IPS-20b (cell line): ENCODE data around the gene ANKS1B.
"Not testable (repeated sequence)": the region's sequence is repeated elsewhere in the genome, so short reads cannot be mapped to it uniquely, and the experiment has no call there.

ENCODE experiments used
- H3K27ac ChIP-seq: one replicate; pipeline ENCODE4 v1.5.1; 2013; ENCODE audit warnings: low read length
- H3K27me3 ChIP-seq: 2 replicates; pipeline ENCODE4 v1.6.1; 2013; ENCODE audit warnings: mild to moderate bottlenecking, low read length, inconsistent platforms; ENCODE audit not compliant: insufficient read depth
- H3K36me3 ChIP-seq: 2 replicates; pipeline ENCODE4 v1.6.1; 2013; ENCODE audit warnings: low read depth, mild to moderate bottlenecking, inconsistent platforms, low read length, moderate library complexity; ENCODE audit not compliant: insufficient read depth
- H3K4me1 ChIP-seq: 2 replicates; pipeline ENCODE4 v1.6.1; 2013; ENCODE audit warnings: mild to moderate bottlenecking, control low read depth, inconsistent platforms, low read length, moderate library complexity; ENCODE audit not compliant: insufficient read depth
- H3K4me3 ChIP-seq: 2 replicates; pipeline ENCODE4 v1.5.1; 2013; ENCODE audit warnings: mild to moderate bottlenecking, low read length, inconsistent platforms
- H3K9ac ChIP-seq: 2 replicates; pipeline ENCODE4 v1.6.1; 2013; ENCODE audit warnings: low read depth, mild to moderate bottlenecking, inconsistent platforms, low read length, moderate library complexity
- H3K9me3 ChIP-seq: 2 replicates; pipeline ENCODE4 v1.6.1; 2013; ENCODE audit warnings: mild to moderate bottlenecking, low read depth, low read length, inconsistent platforms; ENCODE audit not compliant: insufficient read depth

ANKS1B gene

GRCh38 chr12:99984271-99985128 is at the start of gene ANKS1B:
TSS of gene ANKS1B (minus strand) at chr12:99984936. CDS start at chr12:99984237, 699 bp downstream.
- peak within 1 kb of the TSS; percentile 70; the same call in 1 of the 2 replicates for H3K9ac ChIP-seq
- no peaks in the 10 kb centered on the region for H3K36me3 ChIP-seq
- peaks cover 7% of the 10 kb centered on the region for H3K4me1 ChIP-seq
- H3K27ac ChIP-seq: no peak within 1 kb of the TSS
- H3K9me3 ChIP-seq: no peaks in the 10 kb centered on the region
- peaks cover 34% of the 10 kb centered on the region for H3K27me3 ChIP-seq
- peak within 1 kb of the TSS; percentile 80 for H3K4me3 ChIP-seq

GRCh38 chr12:100031836-100032235 is 47.1 kb upstream of the ANKS1B start:
- no peaks in the 10 kb centered on the region for H3K4me1 ChIP-seq
- H3K9me3 ChIP-seq: no peaks in the 10 kb centered on the region
- no peak overlapping the region for H3K9ac ChIP-seq
- H3K27ac ChIP-seq: no peak overlapping the region
- no peaks in the 10 kb centered on the region for H3K27me3 ChIP-seq
- H3K4me3 ChIP-seq: no peak overlapping the region
- H3K36me3 ChIP-seq: no peaks in the 10 kb centered on the region

GRCh38 chr12:100027671-100028070 is 42.9 kb upstream of the ANKS1B start:
- H3K27me3 ChIP-seq: no peaks in the 10 kb centered on the region
- H3K4me3 ChIP-seq: no peak overlapping the region
- no peak overlapping the region for H3K27ac ChIP-seq
- no peak overlapping the region for H3K9ac ChIP-seq
- H3K4me1 ChIP-seq: no peaks in the 10 kb centered on the region
- no peaks in the 10 kb centered on the region for H3K9me3 ChIP-seq
- H3K36me3 ChIP-seq: no peaks in the 10 kb centered on the region

GRCh38 chr12:100026241-100026640 is 41.5 kb upstream of the ANKS1B start:
- Histone ChIP-seq H3K9ac (no peak overlapping the region), H3K36me3 (no peaks in the 10 kb centered on the region), H3K4me3 (no peak overlapping the region), H3K27ac (no peak overlapping the region), H3K27me3 (no peaks in the 10 kb centered on the region), H3K9me3 (no peaks in the 10 kb centered on the region), H3K4me1 (no peaks in the 10 kb centered on the region)

GRCh38 chr12:100024974-100025555 is 40.3 kb upstream of the ANKS1B start:
- H3K9ac ChIP-seq: no peak overlapping the region
- 0 out of 2 replicates have a peak, but pooled peaks cover 3% of the 10 kb centered on the region for H3K4me1 ChIP-seq
- H3K9me3 ChIP-seq: no peaks in the 10 kb centered on the region
- H3K4me3 ChIP-seq: no peak overlapping the region
- H3K27ac ChIP-seq: no peak overlapping the region
- H3K36me3 ChIP-seq: no peaks in the 10 kb centered on the region
- no peaks in the 10 kb centered on the region for H3K27me3 ChIP-seq

GRCh38 chr12:100020370-100020769 is 35.6 kb upstream of the ANKS1B start:
- Histone ChIP-seq H3K36me3 (no peaks in the 10 kb centered on the region), H3K4me3 (no peak overlapping the region), H3K27me3 (no peaks in the 10 kb centered on the region), H3K9ac (no peak overlapping the region), H3K27ac (no peak overlapping the region), H3K9me3 (no peaks in the 10 kb centered on the region), H3K4me1 (0 out of 2 replicates have a peak, but pooled peaks cover 3% of the 10 kb centered on the region)

- H3K9me3 ChIP-seq: no peaks in the 10 kb centered on the region
- H3K9ac ChIP-seq: no peak overlapping the region
- H3K4me1 ChIP-seq: 0 out of 2 replicates have a peak, but pooled peaks cover 3% of the 10 kb centered on the region
- H3K27ac ChIP-seq: no peak overlapping the region
- H3K27me3 ChIP-seq: no peaks in the 10 kb centered on the region
- H3K4me3 ChIP-seq: no peak overlapping the region
- no peaks in the 10 kb centered on the region for H3K36me3 ChIP-seq
Measured at GRCh38 chr12:100017056-100017455, 32.3 kb upstream of the ANKS1B start.

GRCh38 chr12:100016304-100016703 is 31.6 kb upstream of the ANKS1B start:
- H3K9me3 ChIP-seq, H3K27me3 ChIP-seq, H3K9ac ChIP-seq, H3K36me3 ChIP-seq, H3K4me1 ChIP-seq, H3K27ac ChIP-seq, H3K4me3 ChIP-seq: not testable (repeated sequence)

GRCh38 chr12:100005846-100006245 is 21.1 kb upstream of the ANKS1B start:
- not testable (repeated sequence) for H3K27me3 ChIP-seq, H3K27ac ChIP-seq, H3K36me3 ChIP-seq, H3K4me3 ChIP-seq, H3K4me1 ChIP-seq, H3K9me3 ChIP-seq, H3K9ac ChIP-seq

GRCh38 chr12:99997806-99998205 is 13.1 kb upstream of the ANKS1B start:
- H3K27ac ChIP-seq: no peak overlapping the region
- H3K4me1 ChIP-seq: no peaks in the 10 kb centered on the region
- H3K36me3 ChIP-seq: no peaks in the 10 kb centered on the region
- H3K27me3 ChIP-seq: no peaks in the 10 kb centered on the region
- no peak overlapping the region for H3K9ac ChIP-seq
- H3K4me3 ChIP-seq: no peak overlapping the region
- no peaks in the 10 kb centered on the region for H3K9me3 ChIP-seq

GRCh38 chr12:99996095-99996494 is 11.4 kb upstream of the ANKS1B start:
- Histone ChIP-seq H3K4me1 (no peaks in the 10 kb centered on the region), H3K27ac (no peak overlapping the region), H3K9me3 (no peaks in the 10 kb centered on the region), H3K9ac (no peak overlapping the region), H3K36me3 (no peaks in the 10 kb centered on the region), H3K4me3 (no peak overlapping the region), H3K27me3 (no peaks in the 10 kb centered on the region)

- peak overlapping the region; percentile 56; the same call in 1 of the 2 replicates for H3K9ac ChIP-seq
Measured at GRCh38 chr12:99985631-99986030, 895 bp upstream of the ANKS1B start.

More at GRCh38 chr12:99985631-99986030, 895 bp upstream of the ANKS1B start:
- H3K27me3 ChIP-seq: peaks cover 34% of the 10 kb centered on the region
- peak overlapping the region; percentile 73 for H3K4me3 ChIP-seq
- no peaks in the 10 kb centered on the region for H3K9me3 ChIP-seq
- no peak overlapping the region for H3K27ac ChIP-seq
- H3K4me1 ChIP-seq: peaks cover 7% of the 10 kb centered on the region
- no peaks in the 10 kb centered on the region for H3K36me3 ChIP-seq
